Embryonic facial prominence (tissue), 1 donor: ENCODE data around the gene DPEP3.
"Not testable (repeated sequence)": the region's sequence is repeated elsewhere in the genome, so short reads cannot be mapped to it uniquely, and the experiment has no call there.

Experiments used
- DNase-seq: peaks from one replicate; pipeline ENCODE4 v3.0.0-alpha.2; 2016; ENCODE audit errors: extremely low spot score

The DPEP3 gene

GRCh38 chr16:67945392-67945933 is 34.8 kb downstream of the DPEP3 start:
- DNase-seq: no peak

- DNase-seq: no peak
Measured at GRCh38 chr16:67944690-67945391, 35.5 kb downstream of the DPEP3 start.

GRCh38 chr16:67943619-67944504 is 36.4 kb downstream of the DPEP3 start, which contains the start of gene LCAT:
LCAT (minus strand) TSS chr16:67944120; CDS start chr16:67944101, 19 bp downstream.
- DNase-seq: no peak

- DNase-seq: no peak
Measured at GRCh38 chr16:67943256-67943618, 37.1 kb downstream of the DPEP3 start.

GRCh38 chr16:67942510-67943255 is 37.6 kb downstream of the DPEP3 start:
- no peak for DNase-seq

GRCh38 chr16:67942200-67942509 is 38.1 kb downstream of the DPEP3 start:
- DNase-seq: no peak

GRCh38 chr16:67941469-67942199 is 38.7 kb downstream of the DPEP3 start:
- no peak for DNase-seq

GRCh38 chr16:67940446-67941089 is 39.7 kb downstream of the DPEP3 start:
- no peak for DNase-seq

- DNase-seq: no peak
Measured at GRCh38 chr16:67939507-67940445, 40.5 kb downstream of the DPEP3 start.

- DNase-seq: not testable (repeated sequence)
Measured at GRCh38 chr16:67937713-67938112, 42.6 kb downstream of the DPEP3 start.

GRCh38 chr16:67936880-67937605 is 43.3 kb downstream of the DPEP3 start:
- peak; percentile 14 for DNase-seq

GRCh38 chr16:67936124-67936879 is 44.0 kb downstream of the DPEP3 start, which contains the start of gene PSMB10:
PSMB10 (minus strand) TSS chr16:67936850; CDS start chr16:67936749, 101 bp downstream.
- no peak for DNase-seq

GRCh38 chr16:67935402-67936123 is 44.7 kb downstream of the DPEP3 start:
- DNase-seq: peak; percentile 89

- DNase-seq: no peak
Measured at GRCh38 chr16:67935101-67935401, 45.2 kb downstream of the DPEP3 start.

- DNase-seq: no peak
Measured at GRCh38 chr16:67934306-67935100, 45.8 kb downstream of the DPEP3 start.

GRCh38 chr16:67933805-67934204 is 46.5 kb downstream of the DPEP3 start:
- DNase-seq: no peak

- DNase-seq: no peak
Measured at GRCh38 chr16:67932462-67932840, 47.8 kb downstream of the DPEP3 start.
